Glutamatergic neuron (in vitro differentiated cells): ENCODE data around the gene OR5V1. TPM values are rescaled to one million over a fixed set of nuclear protein-coding genes. Genes with fewer than 3 reads are reported as not detected.
"Not testable (repeated sequence)": the region's sequence is repeated elsewhere in the genome, so short reads cannot be mapped to it uniquely, and the experiment has no call there.

Experiments used
- DNase-seq: peaks from one replicate; pipeline ENCODE4 v3.0.0; 2022
- H3K27ac Mint-ChIP-seq: one replicate; pipeline ENCODE4 v1.8.0; 2020; ENCODE audit warnings: mild to moderate bottlenecking, mixed read lengths, inconsistent platforms; ENCODE audit not compliant: unreplicated experiment
- H3K27me3 Mint-ChIP-seq: one replicate; pipeline ENCODE4 v1.8.0; 2020; ENCODE audit warnings: mild to moderate bottlenecking, moderate library complexity, mixed read lengths, inconsistent platforms; ENCODE audit not compliant: unreplicated experiment
- H3K36me3 Mint-ChIP-seq: one replicate; pipeline ENCODE4 v1.8.0; 2020; ENCODE audit warnings: mild to moderate bottlenecking, mixed read lengths, inconsistent platforms; ENCODE audit not compliant: unreplicated experiment
- H3K4me1 Mint-ChIP-seq: one replicate; pipeline ENCODE4 v1.8.0; 2020; ENCODE audit warnings: mild to moderate bottlenecking, low read depth, mixed read lengths, inconsistent platforms; ENCODE audit not compliant: unreplicated experiment
- H3K4me3 Mint-ChIP-seq: one replicate; pipeline ENCODE4 v1.8.0; 2020; ENCODE audit warnings: mild to moderate bottlenecking, mixed read lengths, inconsistent platforms; ENCODE audit not compliant: unreplicated experiment
- H3K9me3 Mint-ChIP-seq: one replicate; pipeline ENCODE4 v1.8.0; 2020; ENCODE audit warnings: mild to moderate bottlenecking, moderate library complexity, mixed read lengths, inconsistent platforms; ENCODE audit not compliant: unreplicated experiment
- CTCF ChIP-seq: fragments of 200-600 bp; sonication (generic); IDR thresholded peaks from one replicate; pipeline ENCODE4 v1.5.0; 2021; ENCODE audit not compliant: partially characterized antibody, unreplicated experiment
- total RNA-seq: library from RNA; stranded (reverse); fragmentation: NEBNext Ultra II Directional; extraction: Animal tissue kit (Norgen Biotek cat#: 25700); gene quantifications from one replicate; pipeline ENCODE4 v1.2.1, GENCODE V29; 2021; ENCODE audit not compliant: unreplicated experiment

Gene OR5V1
- total RNA-seq, 1 donor from 2014 or later = not detected

DNA sequence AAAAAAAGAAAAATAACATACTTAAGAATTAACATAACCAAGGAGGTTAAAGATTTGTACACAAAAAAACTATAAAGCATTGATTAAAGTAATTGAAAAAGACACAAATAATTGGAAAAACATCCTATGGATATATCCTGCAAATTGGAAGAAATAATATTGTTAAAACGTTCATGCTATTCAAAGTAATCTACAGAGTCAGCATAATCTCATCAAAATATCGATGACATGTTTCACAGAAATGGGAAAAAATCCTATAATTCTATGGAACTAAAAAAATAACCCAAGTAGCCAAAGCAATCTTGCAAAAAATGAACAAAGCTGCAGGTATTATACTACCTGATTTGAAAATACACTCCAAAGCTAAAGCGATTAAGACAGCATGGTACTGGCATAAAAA, 23.3 kb downstream of the OR5V1 start:
- no peaks in the 10 kb centered on the region for H3K4me1 Mint-ChIP-seq
- DNase-seq = no peak
- H3K27me3 Mint-ChIP-seq = peaks cover 1% of the 10 kb centered on the region
- H3K4me3 Mint-ChIP-seq = no peak overlapping the region
- H3K27ac Mint-ChIP-seq = no peak overlapping the region
- no peak for TF ChIP-seq CTCF
- H3K9me3 Mint-ChIP-seq = no peaks in the 10 kb centered on the region
- H3K36me3 Mint-ChIP-seq = no peaks in the 10 kb centered on the region

- Mint-ChIP-seq H3K27me3 (no peaks in the 10 kb centered on the region), H3K4me1 (no peaks in the 10 kb centered on the region)
- TF ChIP-seq CTCF = no peak
Measured at GRCh38 chr6:29336269-29336668, 32.4 kb downstream of the OR5V1 start.

DNA sequence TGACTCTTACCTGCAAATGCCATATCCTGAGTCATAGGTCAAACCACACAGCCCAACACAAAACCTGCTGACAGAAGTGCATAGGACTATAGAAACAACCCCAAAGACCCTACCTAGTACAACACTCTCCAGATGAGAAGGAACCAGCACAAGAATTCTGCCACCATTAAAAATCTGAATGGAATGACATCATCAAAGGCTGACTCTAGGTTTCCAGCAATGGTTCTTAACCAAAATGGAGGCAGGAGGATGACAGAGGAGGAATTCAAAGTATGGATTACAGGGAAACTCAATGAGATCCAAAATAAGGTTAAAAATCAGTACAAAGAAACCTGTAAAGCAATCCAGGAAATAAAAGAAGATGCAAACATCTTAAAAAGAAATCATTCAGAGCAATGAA, 36.0 kb downstream of the OR5V1 start:
- DNase-seq = no peak
- H3K27ac Mint-ChIP-seq = no peak overlapping the region
- no peaks in the 10 kb centered on the region for H3K36me3 Mint-ChIP-seq
- TF ChIP-seq CTCF = no peak
- no peaks in the 10 kb centered on the region for H3K9me3 Mint-ChIP-seq
- no peaks in the 10 kb centered on the region for H3K4me1 Mint-ChIP-seq
- no peaks in the 10 kb centered on the region for H3K27me3 Mint-ChIP-seq
- no peak overlapping the region for H3K4me3 Mint-ChIP-seq

More at GRCh38 chr6:29336269-29336668, 32.4 kb downstream of the OR5V1 start:
- no peak overlapping the region for H3K27ac Mint-ChIP-seq
- no peaks in the 10 kb centered on the region for H3K36me3 Mint-ChIP-seq
- no peak overlapping the region for H3K4me3 Mint-ChIP-seq
- DNase-seq = no peak
- no peaks in the 10 kb centered on the region for H3K9me3 Mint-ChIP-seq

GRCh38 chr6:29325777-29326176, 42.9 kb downstream of the OR5V1 start:
- no peaks in the 10 kb centered on the region for H3K36me3 Mint-ChIP-seq
- H3K27ac Mint-ChIP-seq = no peak overlapping the region
- H3K4me3 Mint-ChIP-seq = no peak overlapping the region
- TF ChIP-seq CTCF = no peak
- no peak for DNase-seq
- no peaks in the 10 kb centered on the region for H3K9me3 Mint-ChIP-seq
- no peaks in the 10 kb centered on the region for H3K27me3 Mint-ChIP-seq
- no peaks in the 10 kb centered on the region for H3K4me1 Mint-ChIP-seq

- not testable (repeated sequence) for H3K36me3 Mint-ChIP-seq, H3K4me1 Mint-ChIP-seq, H3K4me3 Mint-ChIP-seq, H3K27ac Mint-ChIP-seq, H3K27me3 Mint-ChIP-seq, DNase-seq, H3K9me3 Mint-ChIP-seq
Measured at GRCh38 chr6:29323332-29323731, 45.3 kb downstream of the OR5V1 start.

DNA sequence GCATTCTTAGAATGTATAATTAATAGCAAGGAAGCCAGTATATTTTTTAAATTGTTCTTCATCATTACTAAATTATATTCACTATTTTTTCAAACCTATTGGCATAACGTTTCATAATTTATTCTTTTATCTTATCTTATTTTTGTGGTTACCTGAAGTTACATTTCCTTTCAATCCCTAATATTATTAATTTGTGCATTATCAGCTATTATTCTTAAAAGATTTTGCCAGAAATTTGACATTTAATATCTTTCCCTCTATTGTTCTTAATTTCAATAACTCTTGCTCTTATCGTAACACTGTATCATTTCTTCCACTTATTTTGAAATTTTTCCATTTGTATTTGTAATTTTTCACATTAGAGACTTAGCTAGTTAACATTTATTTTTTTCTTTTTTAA, 48.7 kb downstream of the OR5V1 start:
- no peak for DNase-seq
- Mint-ChIP-seq H3K36me3 (no peaks in the 10 kb centered on the region), H3K9me3 (no peaks in the 10 kb centered on the region)

More for the DNA sequence above, 48.7 kb downstream of the OR5V1 start:
- TF ChIP-seq CTCF = no peak
- no peak overlapping the region for H3K27ac Mint-ChIP-seq
- no peaks in the 10 kb centered on the region for H3K4me1 Mint-ChIP-seq
- no peaks in the 10 kb centered on the region for H3K27me3 Mint-ChIP-seq
- H3K4me3 Mint-ChIP-seq = no peak overlapping the region
